ENCODE data around the gene C1QTNF6. TPM values are rescaled to one million over a fixed set of nuclear protein-coding genes. Genes with fewer than 3 reads are reported as not detected.

The C1QTNF6 gene
- total and polyA plus RNA-seq, 2 of the 8 experiments (the other 6 are each of a cell fraction or from before 2014, with no cell fraction given) = 3.1 to 6.5 TPM

DNA sequence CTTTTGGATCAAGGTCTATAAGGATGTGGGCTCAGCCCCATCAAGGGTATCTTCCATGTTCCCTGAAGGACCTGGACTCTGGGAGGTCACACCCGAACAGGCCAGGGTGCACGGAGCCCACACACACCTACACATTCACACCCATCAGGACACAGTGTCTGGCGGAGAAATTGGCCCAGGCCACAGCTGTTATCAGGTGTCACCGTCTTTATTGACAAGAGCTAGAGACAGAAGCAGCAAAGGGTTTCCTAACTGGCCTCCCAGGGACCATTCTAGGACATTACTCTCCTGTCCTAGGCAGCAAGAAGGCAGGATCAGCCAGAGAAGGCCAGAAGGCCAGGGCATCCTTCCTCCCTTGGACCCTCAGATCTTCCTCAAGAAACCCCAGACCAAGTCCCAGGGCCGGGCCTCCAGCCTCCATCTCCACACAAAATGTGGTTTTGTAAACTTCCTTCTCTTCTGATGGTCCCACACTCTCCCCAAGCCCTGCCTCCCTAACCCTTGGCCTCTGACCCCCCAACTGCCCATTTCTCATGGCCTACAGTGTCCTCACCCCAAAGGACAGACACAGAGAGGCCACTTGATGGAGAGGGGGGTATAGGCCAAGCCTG lies 16.1 kb upstream of the C1QTNF6 start (continued):
- no peak for TF ChIP-seq TCF12 (IDR thresholded peaks at IDR 0.05; ENCODE audit: low read depth, low read length)

Data from H1 (cell line).